HG03025 (cell line): ENCODE data around the gene CSH2.
"Not testable (repeated sequence)": the region's sequence is repeated elsewhere in the genome, so short reads cannot be mapped to it uniquely, and the experiment has no call there.

Source experiments
- ATAC-seq: cut with Tn5 transposase; IDR thresholded peaks from one replicate; pipeline ENCODE4 v1.9.1; 2021; ENCODE audit warnings: mild to moderate bottlenecking, moderate library complexity; ENCODE audit not compliant: unreplicated experiment, low FRiP score

CSH2 gene

GRCh38 chr17:63866625-63867024, 6.9 kb downstream of the CSH2 start:
- ATAC-seq, result not testable (repeated sequence)

- no peak for ATAC-seq
These were observed 14.2 kb downstream of the CSH2 start for GRCh38 chr17:63859257-63859656.

GRCh38 chr17:63856425-63856824, 17.1 kb downstream of the CSH2 start:
- ATAC-seq, result not testable (repeated sequence)

GRCh38 chr17:63855185-63855584, 18.3 kb downstream of the CSH2 start:
- ATAC-seq, result no peak

GRCh38 chr17:63854709-63855108, 18.8 kb downstream of the CSH2 start:
- ATAC-seq, result no peak

GRCh38 chr17:63853260-63853659, 20.2 kb downstream of the CSH2 start:
- no peak for ATAC-seq

GRCh38 chr17:63850401-63850800, 23.1 kb downstream of the CSH2 start:
- no peak for ATAC-seq

- peak; percentile 77 for ATAC-seq
These were observed 24.4 kb downstream of the CSH2 start for GRCh38 chr17:63848834-63849689.

GRCh38 chr17:63847525-63848249, 25.8 kb downstream of the CSH2 start:
- ATAC-seq, result no peak

- no peak for ATAC-seq
These were observed 28.0 kb downstream of the CSH2 start for GRCh38 chr17:63845509-63845908.

- ATAC-seq, result no peak
These were observed 29.4 kb downstream of the CSH2 start for GRCh38 chr17:63843910-63844677.

GRCh38 chr17:63843387-63843888, 30.0 kb downstream of the CSH2 start:
- not testable (repeated sequence) for ATAC-seq

- ATAC-seq, result peak; percentile 69
These were observed 30.7 kb downstream of the CSH2 start, which contains the start of gene SMARCD2 for GRCh38 chr17:63842540-63843386. Gene SMARCD2, minus strand, starts transcription at chr17:63842685. Its CDS starts 11 bp downstream, at chr17:63842674.

GRCh38 chr17:63842173-63842539, 31.3 kb downstream of the CSH2 start:
- ATAC-seq, result no peak

- no peak for ATAC-seq
These were observed 31.9 kb downstream of the CSH2 start for GRCh38 chr17:63841350-63842172.

- ATAC-seq, result no peak
These were observed 32.7 kb downstream of the CSH2 start for GRCh38 chr17:63840591-63841349.

- no peak for ATAC-seq
These were observed 34.8 kb downstream of the CSH2 start for GRCh38 chr17:63838631-63839171.
